NCI-H510A treated with DMSO at 0.1 percent for 48 hours (cell line): ENCODE data around the gene WDR76.

ENCODE experiments used
- DNase-seq: peaks from one replicate; lab custom pipeline; 2025; lab: John Stamatoyannopoulos, UW

WDR76 gene

GRCh38 chr15:43913941-43914340 lies 87.1 kb downstream of the WDR76 start:
- no peak for DNase-seq

- DNase-seq = no peak
These were observed 89.0 kb downstream of the WDR76 start for GRCh38 chr15:43915631-43916325.

GRCh38 chr15:43916326-43916660 lies 89.5 kb downstream of the WDR76 start:
- no peak for DNase-seq
